ENCODE results near the gene ST7. TPM values are rescaled to one million over a fixed set of nuclear protein-coding genes. Genes with fewer than 3 reads are reported as not detected.
A peak's percentile ranks its signal among the peaks of the same experiment; 100 is the strongest.

Gene ST7
- total and polyA plus RNA-seq, 2 donors (not counting 1 experiment from before 2014, with no cell fraction given), result 20.0 to 28.6 TPM

- Histone ChIP-seq H3K9me3 (ENCODE audit: control insufficient read depth, insufficient read depth, low read depth, low read length) (no peaks in the 10 kb centered on the region), H3K27ac (ENCODE audit: insufficient read depth, low read length) (no peak overlapping the region), H4K20me1 (ENCODE audit: control insufficient read depth, extremely low read depth, insufficient read depth, low read length) (no peaks in the 10 kb centered on the region), H3K4me1 (ENCODE audit: control insufficient read depth, extremely low read depth, insufficient read depth, low read length) (no peaks in the 10 kb centered on the region), H3K4me3 (replicated peaks in 1 of 4; ENCODE audit: control extremely low read depth in 1 of 4, insufficient read depth in 1 of 4, low read depth in 3 of 4, low read length in 4 of 4) (no peak overlapping the region), H2AFZ (ENCODE audit: low read length) (no peak overlapping the region), H3K4me2 (ENCODE audit: extremely low read depth, insufficient read depth, low read length) (no peak overlapping the region), H3K36me3 (ENCODE audit: control insufficient read depth, insufficient read depth, low read length) (no peaks in the 10 kb centered on the region), H3K27me3 (ENCODE audit: control insufficient read depth, insufficient read depth, low read length) (no peaks in the 10 kb centered on the region), H3K9ac (ENCODE audit: insufficient read depth, low read length) (no peak overlapping the region), H3K79me2 (ENCODE audit: control insufficient read depth, insufficient read depth, low read length) (no peaks in the 10 kb centered on the region)
- no peak for TF ChIP-seq EZH2 (IDR thresholded peaks at IDR 0.05; ENCODE audit: low read length, missing control alignments)
- no peak for TF ChIP-seq CTCF (conservative IDR thresholded peaks at IDR 0.05 in 1 of 2, IDR thresholded peaks at IDR 0.05 in 1 of 2; ENCODE audit: low read depth in 1 of 2, low read length in 2 of 2)
- DNase-seq (ENCODE audit: low read depth in 2 of 2), result no peak
These were observed 58.3 kb downstream of the ST7 start for GRCh38 chr7:117011419-117012260.

- no peaks in the 10 kb centered on the region for H3K36me3 ChIP-seq (ENCODE audit: control insufficient read depth, insufficient read depth, low read length)
- no peaks in the 10 kb centered on the region for H3K4me1 ChIP-seq (ENCODE audit: control insufficient read depth, extremely low read depth, insufficient read depth, low read length)
- no peak overlapping the region for H3K27ac ChIP-seq (ENCODE audit: insufficient read depth, low read length)
- no peak overlapping the region for H3K4me3 ChIP-seq (replicated peaks in 1 of 4; ENCODE audit: control extremely low read depth in 1 of 4, insufficient read depth in 1 of 4, low read depth in 3 of 4, low read length in 4 of 4)
- H3K4me2 ChIP-seq (ENCODE audit: extremely low read depth, insufficient read depth, low read length), result no peak overlapping the region
- no peaks in the 10 kb centered on the region for H3K9me3 ChIP-seq (ENCODE audit: control insufficient read depth, insufficient read depth, low read depth, low read length)
- no peak overlapping the region for H3K9ac ChIP-seq (ENCODE audit: insufficient read depth, low read length)
- DNase-seq (ENCODE audit: low read depth in 2 of 2), result no peak
- no peak overlapping the region for H2AFZ ChIP-seq (ENCODE audit: low read length)
- H4K20me1 ChIP-seq (ENCODE audit: control insufficient read depth, extremely low read depth, insufficient read depth, low read length), result no peaks in the 10 kb centered on the region
- no peaks in the 10 kb centered on the region for H3K27me3 ChIP-seq (ENCODE audit: control insufficient read depth, insufficient read depth, low read length)
- H3K79me2 ChIP-seq (ENCODE audit: control insufficient read depth, insufficient read depth, low read length), result no peaks in the 10 kb centered on the region
- TF ChIP-seq CTCF (conservative IDR thresholded peaks at IDR 0.05 in 1 of 2, IDR thresholded peaks at IDR 0.05 in 1 of 2; ENCODE audit: low read depth in 1 of 2, low read length in 2 of 2), result no peak
- no peak for TF ChIP-seq EZH2 (IDR thresholded peaks at IDR 0.05; ENCODE audit: low read length, missing control alignments)
These were observed 59.0 kb downstream of the ST7 start for GRCh38 chr7:117012284-117012683.

GRCh38 chr7:117012696-117013095 is 59.4 kb downstream of the ST7 start:
- no peak overlapping the region for H3K9ac ChIP-seq (ENCODE audit: insufficient read depth, low read length)
- H2AFZ ChIP-seq (ENCODE audit: low read length), result no peak overlapping the region
- H3K36me3 ChIP-seq (ENCODE audit: control insufficient read depth, insufficient read depth, low read length), result no peaks in the 10 kb centered on the region

More at GRCh38 chr7:117012696-117013095, 59.4 kb downstream of the ST7 start:
- Histone ChIP-seq H3K4me3 (replicated peaks in 1 of 4; ENCODE audit: control extremely low read depth in 1 of 4, insufficient read depth in 1 of 4, low read depth in 3 of 4, low read length in 4 of 4) (no peak overlapping the region), H3K4me1 (ENCODE audit: control insufficient read depth, extremely low read depth, insufficient read depth, low read length) (no peaks in the 10 kb centered on the region), H3K4me2 (ENCODE audit: extremely low read depth, insufficient read depth, low read length) (no peak overlapping the region), H3K27me3 (ENCODE audit: control insufficient read depth, insufficient read depth, low read length) (no peaks in the 10 kb centered on the region), H3K79me2 (ENCODE audit: control insufficient read depth, insufficient read depth, low read length) (no peaks in the 10 kb centered on the region), H4K20me1 (ENCODE audit: control insufficient read depth, extremely low read depth, insufficient read depth, low read length) (no peaks in the 10 kb centered on the region), H3K9me3 (ENCODE audit: control insufficient read depth, insufficient read depth, low read depth, low read length) (no peaks in the 10 kb centered on the region), H3K27ac (ENCODE audit: insufficient read depth, low read length) (no peak overlapping the region)
- DNase-seq (ENCODE audit: low read depth in 2 of 2), result peak; percentile 36 to 63
- TF ChIP-seq EZH2 (IDR thresholded peaks at IDR 0.05; ENCODE audit: low read length, missing control alignments), result no peak
- peak; percentile 49 to 58 for TF ChIP-seq CTCF (conservative IDR thresholded peaks at IDR 0.05 in 1 of 2, IDR thresholded peaks at IDR 0.05 in 1 of 2; ENCODE audit: low read depth in 1 of 2, low read length in 2 of 2)

All from fibroblast of lung (primary cell).